Tibial artery (tissue), 4 donors: ENCODE results near the gene DHX30.

Source experiments
- DNase-seq, 2 donors: peaks; one replicate each; pipeline ENCODE4 v3.0.0-alpha.2; 2019
- H3K27ac ChIP-seq, 2 donors: fragments of 200-600 bp; sonication (generic) in 1 of 2; 1 replicate in 1 of 2; 2 replicates in 1 of 2; pipeline ENCODE4 v1.5.1; 2018 to 2019; ENCODE audit warnings: mild to moderate bottlenecking in 1 of 2
- H3K27me3 ChIP-seq, 2 donors: fragments of 200-600 bp; sonication (generic) in 1 of 2; one replicate each; pipeline versions ENCODE4 v1.5.1 to v1.6.0; 2016 to 2019
- H3K36me3 ChIP-seq, 3 donors: fragments of 200-600 bp; sonication (generic) in 2 of 3; one replicate each; pipeline ENCODE4 v1.5.1; 2016 to 2019; ENCODE audit warnings: mild to moderate bottlenecking in 2 of 3
- H3K4me1 ChIP-seq, 4 donors: fragments of 200-600 bp; sonication (generic) in 2 of 4; 1 replicate in 3 of 4; 2 replicates in 1 of 4; pipeline ENCODE4 v1.5.1; 2016 to 2019
- H3K4me3 ChIP-seq, 2 donors: fragments of 200-600 bp; sonication (generic) in 1 of 2; 1 replicate in 1 of 2; 2 replicates in 1 of 2; pipeline ENCODE4 v1.5.1; 2018 to 2019; ENCODE audit warnings: mild to moderate bottlenecking in 2 of 2
- H3K9me3 ChIP-seq, 3 donors: fragments of 200-600 bp; sonication (generic) in 1 of 3; one replicate each; pipeline ENCODE4 v1.5.1; 2016 to 2019
- CTCF ChIP-seq, 2 experiments: fragments of 200-600 bp in 1 of 2; fragments of 450-650 bp in 1 of 2; IDR thresholded peaks; one replicate each; pipeline ENCODE4 v1.5.1; 2017 to 2019; ENCODE audit warnings: antibody characterized with exemption in 2 of 2, mild to moderate bottlenecking in 1 of 2, moderate library complexity in 1 of 2
- intact Hi-C: fragments of 100-400 bp; cut with DNase I; formaldehyde crosslinking; loops from one replicate; pipeline ENCODE4 v1.15.0; 2023; ENCODE audit warnings: low total_unique reads

DHX30 gene

GRCh38 chr3:47867451-47868044 lies 64.6 kb downstream of the DHX30 start:
- Histone ChIP-seq H3K4me1 (no peaks in the 10 kb centered on the region), H3K4me3 (no peak overlapping the region), H3K9me3 (no peaks in the 10 kb centered on the region), H3K27me3 (no peaks in the 10 kb centered on the region), H3K27ac (no peak overlapping the region), H3K36me3 (peaks cover 83 to 99% (median 99%) of the 10 kb centered on the region in 3 donors)
- TF ChIP-seq CTCF (IDR thresholded peaks at IDR 0.05), result no peak
- no peak for DNase-seq
- intact Hi-C loops, result no loop called here

- H3K27ac ChIP-seq, result no peak overlapping the region
- DNase-seq, result no peak
- H3K9me3 ChIP-seq, result no peaks in the 10 kb centered on the region
- no peaks in the 10 kb centered on the region for H3K27me3 ChIP-seq
- H3K4me1 ChIP-seq, result no peaks in the 10 kb centered on the region
- intact Hi-C loops, result no loop called here
- H3K4me3 ChIP-seq, result no peak overlapping the region
- H3K36me3 ChIP-seq, result peaks cover 81 to 99% (median 99%) of the 10 kb centered on the region in 3 donors
- TF ChIP-seq CTCF (IDR thresholded peaks at IDR 0.05), result no peak
Measured at GRCh38 chr3:47868306-47868705, 65.4 kb downstream of the DHX30 start.

DNA sequence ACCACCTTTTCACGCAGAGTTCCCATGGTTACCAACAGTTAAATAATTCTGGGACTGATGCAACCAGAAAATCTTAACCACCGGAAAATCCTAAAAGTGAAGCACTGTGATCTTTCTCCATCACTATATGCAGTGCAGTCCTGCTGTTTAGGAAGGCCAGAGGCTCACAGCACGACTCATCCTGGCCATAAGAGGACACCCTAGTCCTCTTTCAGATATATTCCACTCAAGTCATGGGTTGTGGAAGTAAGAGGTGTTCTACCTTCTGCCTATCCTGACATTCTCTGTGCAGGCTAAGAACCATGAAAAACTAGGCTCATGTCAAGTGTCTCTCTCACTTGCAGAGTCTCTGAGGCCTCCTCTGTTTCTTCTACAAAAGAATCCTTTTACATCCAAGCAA lies 67.2 kb downstream of the DHX30 start:
- Histone ChIP-seq H3K4me3 (no peak overlapping the region), H3K27ac (no peak overlapping the region), H3K27me3 (no peaks in the 10 kb centered on the region), H3K4me1 (no peaks in the 10 kb centered on the region), H3K9me3 (no peaks in the 10 kb centered on the region), H3K36me3 (peaks cover 78 to 100% (median 97%) of the 10 kb centered on the region in 3 donors)
- DNase-seq, result no peak
- intact Hi-C loops, result no loop called here
- no peak for TF ChIP-seq CTCF (IDR thresholded peaks at IDR 0.05)

DNA sequence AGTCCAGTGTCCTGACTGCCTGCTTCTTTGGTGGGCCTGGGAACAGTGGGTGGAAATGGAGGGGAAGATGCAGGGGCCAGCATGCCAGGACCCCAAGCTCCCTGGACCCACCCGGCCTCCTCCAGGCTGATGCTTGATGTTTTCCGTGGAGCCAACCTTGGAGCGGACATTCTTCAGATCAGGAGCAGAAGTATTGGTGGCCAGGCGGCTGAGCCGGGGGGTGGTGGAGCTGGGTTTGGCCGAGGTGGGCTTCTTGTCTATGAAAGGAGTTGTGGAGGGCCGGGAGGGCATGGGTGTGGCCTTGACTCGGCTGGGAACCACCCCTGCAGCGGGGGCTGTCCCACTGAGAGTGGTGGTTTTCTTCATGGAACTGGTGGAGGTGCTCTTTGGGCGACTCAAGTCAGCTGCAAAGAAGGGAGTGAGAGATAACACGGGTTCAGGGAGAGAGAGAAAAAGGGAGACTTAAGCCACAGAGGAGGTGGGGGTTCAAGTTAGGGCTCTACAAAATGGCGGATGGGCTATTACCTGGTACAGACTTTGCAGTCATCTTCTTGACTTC lies 67.8 kb downstream of the DHX30 start:
- intact Hi-C loops, result no loop called here
- peaks cover 78 to 100% (median 97%) of the 10 kb centered on the region in 3 donors for H3K36me3 ChIP-seq
- DNase-seq, result no peak

DNA sequence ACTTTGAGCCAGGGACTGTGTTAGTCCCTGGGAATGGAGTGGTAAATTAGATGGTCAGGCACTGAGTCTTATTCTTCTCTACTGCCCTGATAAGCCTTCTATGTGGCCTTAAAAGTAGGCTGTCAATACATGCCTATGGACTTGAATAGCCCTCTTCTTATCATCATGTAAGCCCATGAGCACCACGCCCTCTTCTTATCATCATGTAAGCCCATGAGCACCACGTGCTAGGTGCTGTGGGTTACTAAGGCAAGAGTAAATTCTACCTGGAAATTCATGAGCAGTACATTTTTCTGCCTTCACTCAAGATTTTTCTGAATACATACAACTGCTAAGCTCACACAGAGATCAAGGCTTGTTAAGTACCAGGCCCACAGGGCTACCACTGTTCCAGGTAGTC lies 68.5 kb downstream of the DHX30 start:
- H3K9me3 ChIP-seq, result no peaks in the 10 kb centered on the region
- no peak overlapping the region for H3K27ac ChIP-seq
- H3K36me3 ChIP-seq, result peaks cover 79 to 98% (median 97%) of the 10 kb centered on the region in 3 donors
- H3K27me3 ChIP-seq, result no peaks in the 10 kb centered on the region
- DNase-seq, result no peak
- H3K4me3 ChIP-seq, result no peak overlapping the region
- H3K4me1 ChIP-seq, result no peaks in the 10 kb centered on the region
- TF ChIP-seq CTCF (IDR thresholded peaks at IDR 0.05), result no peak
- intact Hi-C loops, result no loop called here

More for the DNA sequence above, 67.8 kb downstream of the DHX30 start:
- Histone ChIP-seq H3K4me1 (no peaks in the 10 kb centered on the region), H3K4me3 (no peak overlapping the region), H3K27me3 (no peaks in the 10 kb centered on the region), H3K9me3 (no peaks in the 10 kb centered on the region), H3K27ac (no peak overlapping the region)
- TF ChIP-seq CTCF (IDR thresholded peaks at IDR 0.05), result no peak
